IMR-90 (cell line): ENCODE results near the gene USP7. TPM values are rescaled to one million over a fixed set of nuclear protein-coding genes. Genes with fewer than 3 reads are reported as not detected.

ENCODE experiments used
- ATAC-seq: fragments of 200-7000 bp; cut with Tn5 transposase; 2 replicates; pipeline ENCODE4 v1.9.1; 2020; ENCODE audit warnings: low read depth, mild to moderate bottlenecking, moderate library complexity
- BruUV-seq: library from RNA; stranded (reverse); fragments of 400-500 nt; replicated peaks from 2 replicates; lab custom pipeline; 2021; lab: Mats Ljungman, UMichigan
- CTCF ChIA-PET: fragments of 300-600 bp; formaldehyde crosslinking; extraction: SDS; loops from one replicate; lab custom pipeline; 2021; ENCODE audit warnings: antibody characterized with exemption; lab: Yijun Ruan, JAX
- POLR2A ChIA-PET: fragments of 300-600 bp; sonication (Branson Sonifier 250); formaldehyde crosslinking; loops from one replicate; lab custom pipeline; 2022; ENCODE audit warnings: antibody characterized with exemption; ENCODE audit not compliant: unreplicated experiment; lab: Charles Lee
- DNase-seq: peaks from one replicate; pipeline ENCODE4 v3.0.0; 2013
- H2AFZ ChIP-seq: replicated peaks from 2 replicates; pipeline ENCODE3; 2013; ENCODE audit warnings: low read length, mild to moderate bottlenecking; ENCODE audit not compliant: poor library complexity
- H2AK5ac ChIP-seq: 2 replicates; pipeline ENCODE4 v1.6.1; 2013; ENCODE audit warnings: low read depth, low read length, inconsistent platforms
- H2AK9ac ChIP-seq: replicated peaks from 2 replicates; pipeline ENCODE3; 2013; ENCODE audit warnings: mild to moderate bottlenecking, low read depth, low read length, moderate library complexity; ENCODE audit not compliant: poor library complexity
- H2BK120ac ChIP-seq: 2 replicates; pipeline ENCODE4 v1.6.1; 2013; ENCODE audit warnings: low read depth, low read length, inconsistent platforms
- H2BK15ac ChIP-seq: 3 replicates; pipeline ENCODE4 v1.6.1; 2013; ENCODE audit warnings: low read depth, low read length, inconsistent platforms
- H2BK20ac ChIP-seq: 2 replicates; pipeline ENCODE4 v1.6.1; 2013; ENCODE audit warnings: low read depth, mild to moderate bottlenecking, inconsistent platforms, low read length, moderate library complexity
- H2BK5ac ChIP-seq: 2 replicates; pipeline ENCODE4 v1.6.1; 2013; ENCODE audit warnings: mild to moderate bottlenecking, low read depth, low read length, inconsistent platforms; ENCODE audit not compliant: poor library complexity, severe bottlenecking
- H3K14ac ChIP-seq: replicated peaks from 2 replicates; pipeline ENCODE4 v1.6.1; 2013; ENCODE audit warnings: low read depth, low read length, inconsistent platforms
- H3K18ac ChIP-seq: 2 replicates; pipeline ENCODE4 v1.6.1; 2013; ENCODE audit warnings: low read depth, low read length, control low read depth
- H3K23ac ChIP-seq: 2 replicates; pipeline ENCODE4 v1.6.1; 2013; ENCODE audit warnings: low read depth, low read length, inconsistent platforms
- H3K27ac ChIP-seq: 2 replicates; pipeline ENCODE4 v1.5.1; 2013; ENCODE audit warnings: mild to moderate bottlenecking, control low read depth, low read length; ENCODE audit not compliant: insufficient read depth
- H3K27me3 ChIP-seq: 2 replicates; pipeline ENCODE4 v1.6.1; 2013; ENCODE audit warnings: low read length; ENCODE audit not compliant: control insufficient read depth, insufficient read depth
- H3K36me3 ChIP-seq: 2 replicates; pipeline ENCODE4 v1.6.1; 2013; ENCODE audit warnings: low read length, mixed read lengths; ENCODE audit not compliant: control insufficient read depth, insufficient read depth
- H3K4ac ChIP-seq: 2 replicates; pipeline ENCODE4 v1.6.1; 2013; ENCODE audit warnings: low read depth, low read length, inconsistent platforms
- H3K4me1 ChIP-seq: 2 replicates; pipeline ENCODE4 v1.6.1; 2013; ENCODE audit warnings: low read length, mixed read lengths; ENCODE audit not compliant: control insufficient read depth, insufficient read depth
- H3K4me2 ChIP-seq: 2 replicates; pipeline ENCODE4 v1.6.1; 2013; ENCODE audit warnings: low read depth, mild to moderate bottlenecking, control low read depth, low read length, moderate library complexity
- H3K4me3 ChIP-seq: 2 replicates; pipeline ENCODE4 v1.5.1; 2013; ENCODE audit warnings: low read depth, mild to moderate bottlenecking, control low read depth, low read length, moderate library complexity; ENCODE audit not compliant: insufficient read depth
- H3K56ac ChIP-seq: 2 replicates; pipeline ENCODE4 v1.6.1; 2013; ENCODE audit warnings: low read length, inconsistent platforms; ENCODE audit not compliant: insufficient read depth; ENCODE audit errors: extremely low read depth
- H3K79me1 ChIP-seq, 2 experiments: 2 replicates each; pipeline ENCODE4 v1.6.1; 2013; ENCODE audit warnings: low read length in 2 of 2, inconsistent platforms in 1 of 2, low read depth in 1 of 2
- H3K9ac ChIP-seq: 2 replicates; pipeline ENCODE4 v1.6.1; 2013; ENCODE audit warnings: low read depth, low read length, control low read depth
- H3K9me1 ChIP-seq: 2 replicates; pipeline ENCODE4 v1.6.1; 2013; ENCODE audit warnings: low read length, inconsistent platforms; ENCODE audit not compliant: insufficient read depth
- H3K9me3 ChIP-seq: 2 replicates; pipeline ENCODE4 v1.6.1; 2013; ENCODE audit warnings: low read length; ENCODE audit not compliant: control insufficient read depth, insufficient read depth
- H4K20me1 ChIP-seq: 2 replicates; pipeline ENCODE4 v1.6.1; 2013; ENCODE audit warnings: low read length, inconsistent platforms; ENCODE audit not compliant: insufficient read depth
- H4K5ac ChIP-seq: 2 replicates; pipeline ENCODE4 v1.6.1; 2013; ENCODE audit warnings: mild to moderate bottlenecking, low read depth, low read length, control low read depth
- H4K8ac ChIP-seq, 2 experiments: 2 replicates each; pipeline ENCODE4 v1.6.1; 2013; ENCODE audit warnings: low read depth in 2 of 2, low read length in 2 of 2, control low read depth in 1 of 2, inconsistent platforms in 1 of 2
- H4K91ac ChIP-seq: 2 replicates; pipeline ENCODE4 v1.6.1; 2013; ENCODE audit warnings: low read depth, low read length, inconsistent platforms; ENCODE audit not compliant: insufficient read depth
- CEBPB ChIP-seq: IDR thresholded peaks from 2 replicates; pipeline ENCODE4 v1.6.1; 2012; ENCODE audit warnings: low read depth, low read length, improper control_type of control experiment
- CHD1 ChIP-seq: IDR thresholded peaks from 2 replicates; pipeline ENCODE4 v1.6.1; 2012; ENCODE audit warnings: low read depth, low read length, improper control_type of control experiment
- MXI1 ChIP-seq: IDR thresholded peaks from 2 replicates; pipeline ENCODE4 v1.6.1; 2012; ENCODE audit warnings: low read depth, mild to moderate bottlenecking, low read length, moderate library complexity, borderline replicate concordance
- POLR2A ChIP-seq: IDR thresholded peaks from 2 replicates; pipeline ENCODE4 v1.6.1; 2012; ENCODE audit warnings: mild to moderate bottlenecking, low read depth, low read length
- RFX5 ChIP-seq: IDR thresholded peaks from 2 replicates; pipeline ENCODE4 v1.8.0; 2012; ENCODE audit warnings: low read depth, mild to moderate bottlenecking, low read length, moderate library complexity
- WGBS, 2 experiments: methylation state at CpG; one replicate each; pipeline versions ENCODE4 v1.1.5 to v1.1.7; 2013; ENCODE audit warnings: missing lambda C conversion rate in 2 of 2; ENCODE audit not compliant: insufficient read length in 1 of 2; ENCODE audit errors: extremely low coverage in 2 of 2; 5-methylcytosine and 5-hydroxymethylcytosine counted together
- dilution Hi-C: fragments of 300-500 bp; cut with HindIII; formaldehyde crosslinking; loops from one replicate; pipeline ENCODE4 v1.14.3; 2018; ENCODE audit warnings: low sequenced_read_pairs; ENCODE audit not compliant: unreplicated experiment
- in situ Hi-C: fragments of 300-500 bp; cut with MboI; formaldehyde crosslinking; loops from 3 replicates; pipeline ENCODE4 v1.14.3; 2019; ENCODE audit warnings: low sequenced_read_pairs, inconsistent platforms, mixed read lengths
- intact Hi-C: fragments of 100-400 bp; cut with micrococcal nuclease; formaldehyde crosslinking; loops from 2 replicates; pipeline ENCODE4 v1.10.0; 2022
- polyA plus RNA-seq, 3 experiments: library from polyadenylated mRNA; depleted of rRNA; stranded (reverse); fragments of >200 nt; gene quantifications; 2 replicates each; pipeline ENCODE4 v1.2.3, GENCODE V29; 2012; ENCODE audit warnings: low replicate concordance in 1 of 3
- total RNA-seq: library from RNA; depleted of rRNA; stranded (reverse); fragments of >200 nt; gene quantifications from 2 replicates; pipeline ENCODE4 v1.2.3, GENCODE V29; 2012
- TF ChIP-seq, protein P1 (sequence below): fragments of 150-350 bp; IDR thresholded peaks from 2 replicates; pipeline ENCODE4 v1.6.1; 2016; ENCODE audit warnings: low read depth, mild to moderate bottlenecking, low read length, moderate library complexity, borderline replicate concordance

Gene USP7
- total and polyA plus RNA-seq, 2 of the 4 experiments (the other 2 are of a cell fraction), result 17.8 to 28.3 TPM

DNA sequence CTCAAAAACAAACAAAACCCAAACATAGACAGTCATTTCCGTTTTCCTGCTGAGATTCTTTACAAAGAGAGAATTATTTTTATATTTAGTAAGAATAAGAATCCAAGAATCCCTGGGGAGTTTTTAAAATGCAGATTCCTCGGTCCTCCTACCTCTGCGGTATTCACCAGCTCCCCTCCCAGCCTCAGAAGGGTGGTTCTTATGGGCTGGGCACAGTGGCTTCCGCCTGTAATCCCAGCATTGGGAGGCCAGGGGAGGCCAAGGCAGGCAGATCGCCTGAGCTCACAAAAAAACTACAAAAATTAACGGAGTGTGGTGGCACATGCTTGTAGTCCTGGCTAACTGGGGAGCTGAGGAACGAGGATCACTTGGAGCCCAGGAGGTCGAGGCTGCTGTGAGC is 26.7 kb upstream of the USP7 start:
- WGBS, 2 experiments, result no CpG with 5 or more reads among the region's 8 CpGs
- Histone ChIP-seq H3K4me2 (no peak overlapping the region), H4K20me1 (no peaks in the 10 kb centered on the region), H3K14ac (no peak overlapping the region), H3K56ac (no peak overlapping the region), H2BK15ac (no peak overlapping the region), H3K9ac (no peak overlapping the region), H2BK5ac (no peak overlapping the region), H4K5ac (no peak overlapping the region), H3K4ac (no peak overlapping the region), H2AK9ac (no peak overlapping the region), H3K18ac (no peak overlapping the region), H2AK5ac (no peak overlapping the region), H3K4me1 (no peaks in the 10 kb centered on the region), H4K91ac (no peak overlapping the region), H2BK120ac (no peak overlapping the region), H4K8ac (no peak overlapping the region), H3K4me3 (no peak overlapping the region), H3K9me1 (no peaks in the 10 kb centered on the region), H3K9me3 (no peaks in the 10 kb centered on the region), H2AFZ (peak overlapping the region; percentile 13), H3K36me3 (no peaks in the 10 kb centered on the region), H2BK20ac (no peak overlapping the region), H3K23ac (no peak overlapping the region), H3K79me1 (no peaks in the 10 kb centered on the region), H3K27me3 (peaks cover 4% of the 10 kb centered on the region; the same call in 1 of the 2 replicates), H3K27ac (no peak overlapping the region)
- POLR2A ChIA-PET, result no interaction called here
- intact Hi-C loops, result no loop called here
- no TSS peak for BruUV-seq
- no peak for DNase-seq
- dilution Hi-C loops, result no loop called here
- TF ChIP-seq MXI1 (no peak), POLR2A (no peak), RFX5 (no peak), CHD1 (no peak), CEBPB (no peak)
- TF ChIP-seq, protein P1, sequence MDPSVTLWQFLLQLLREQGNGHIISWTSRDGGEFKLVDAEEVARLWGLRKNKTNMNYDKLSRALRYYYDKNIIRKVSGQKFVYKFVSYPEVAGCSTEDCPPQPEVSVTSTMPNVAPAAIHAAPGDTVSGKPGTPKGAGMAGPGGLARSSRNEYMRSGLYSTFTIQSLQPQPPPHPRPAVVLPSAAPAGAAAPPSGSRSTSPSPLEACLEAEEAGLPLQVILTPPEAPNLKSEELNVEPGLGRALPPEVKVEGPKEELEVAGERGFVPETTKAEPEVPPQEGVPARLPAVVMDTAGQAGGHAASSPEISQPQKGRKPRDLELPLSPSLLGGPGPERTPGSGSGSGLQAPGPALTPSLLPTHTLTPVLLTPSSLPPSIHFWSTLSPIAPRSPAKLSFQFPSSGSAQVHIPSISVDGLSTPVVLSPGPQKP, result no peak
- CTCF ChIA-PET, result no interaction called here
- in situ Hi-C loops, result no loop called here
- no peak for ATAC-seq
